Skin of body (tissue), 2 donors: ENCODE measurements around the gene FOXK1. TPM values are rescaled to one million over a fixed set of nuclear protein-coding genes. Genes with fewer than 3 reads are reported as not detected.
"Not testable (repeated sequence)": the region's sequence is repeated elsewhere in the genome, so short reads cannot be mapped to it uniquely, and the experiment has no call there.

Experiments used
- DNase-seq: peaks from one replicate; lab custom pipeline; 2025; lab: John Stamatoyannopoulos, UW
- total RNA-seq: library from RNA; depleted of rRNA; stranded (reverse); fragments of >200 nt; gene quantifications from one replicate; pipeline ENCODE4 v1.2.3, GENCODE V29; 2014

Gene FOXK1
- total RNA-seq, 1 donor from 2014 or later, result 17.2 TPM

DNA sequence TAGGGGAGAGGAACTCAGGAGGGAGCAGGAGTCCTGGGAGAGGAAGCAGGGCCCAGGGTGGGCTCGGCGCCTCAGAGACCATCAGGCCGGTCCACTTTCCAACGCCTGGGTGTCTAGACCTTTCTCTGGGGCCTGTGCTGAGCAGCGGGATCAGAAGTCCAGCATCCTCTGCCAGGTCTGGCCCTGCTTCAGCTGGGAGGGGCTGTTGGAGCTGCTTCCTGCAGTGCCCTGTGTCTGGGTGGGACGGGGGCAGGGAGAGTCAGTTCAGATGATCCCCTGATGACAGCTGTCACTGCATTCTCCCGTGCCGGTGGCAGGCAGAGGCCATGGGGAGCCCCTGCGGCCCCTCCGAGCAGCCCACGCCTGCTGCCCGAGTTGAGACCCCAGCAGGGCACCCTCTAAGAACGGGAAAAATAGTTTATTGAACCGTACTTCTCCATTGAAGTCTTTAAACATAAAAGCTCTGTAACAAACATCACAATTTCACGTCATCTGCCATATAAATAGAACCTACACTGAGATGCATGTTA lies 116.7 kb downstream of the FOXK1 start:
- DNase-seq, result no peak

DNA sequence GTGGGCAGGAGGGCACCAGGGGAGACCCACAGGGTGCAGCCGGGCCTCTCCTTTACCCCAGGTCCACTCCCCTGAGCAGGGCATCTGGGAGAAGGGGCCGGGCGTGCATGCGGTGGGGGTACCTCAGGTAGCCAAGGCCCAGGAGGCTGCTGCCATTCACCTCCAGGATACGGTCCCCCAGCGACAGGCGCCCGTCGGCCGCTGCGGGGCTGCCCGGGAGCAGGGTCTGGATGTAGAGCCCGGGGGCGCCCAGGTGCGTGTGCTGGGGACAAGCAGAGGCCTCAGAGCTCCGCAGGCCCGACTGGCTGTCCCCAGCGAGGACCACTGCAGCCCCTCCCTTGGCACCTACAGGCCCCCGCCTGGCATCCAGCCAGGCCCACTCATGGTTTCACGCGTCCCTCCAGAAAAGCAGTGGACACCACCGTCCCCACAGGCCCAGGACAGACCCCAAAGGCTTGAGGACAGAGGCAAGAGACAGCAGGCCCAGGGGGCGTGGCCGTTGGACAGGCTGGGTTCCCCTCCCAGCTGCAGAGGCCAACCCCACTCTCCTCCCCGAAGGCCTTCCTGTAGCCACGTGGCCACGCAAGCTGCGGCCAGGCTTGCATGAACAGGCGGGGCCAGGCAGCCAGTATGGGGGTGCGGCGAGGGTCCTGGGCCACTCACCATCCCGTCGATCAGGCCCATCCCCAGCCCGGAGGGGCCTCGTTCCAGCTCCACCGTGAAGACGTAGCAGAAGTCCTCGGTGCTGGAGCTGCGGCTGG lies 117.6 kb downstream of the FOXK1 start:
- no peak for DNase-seq

DNA sequence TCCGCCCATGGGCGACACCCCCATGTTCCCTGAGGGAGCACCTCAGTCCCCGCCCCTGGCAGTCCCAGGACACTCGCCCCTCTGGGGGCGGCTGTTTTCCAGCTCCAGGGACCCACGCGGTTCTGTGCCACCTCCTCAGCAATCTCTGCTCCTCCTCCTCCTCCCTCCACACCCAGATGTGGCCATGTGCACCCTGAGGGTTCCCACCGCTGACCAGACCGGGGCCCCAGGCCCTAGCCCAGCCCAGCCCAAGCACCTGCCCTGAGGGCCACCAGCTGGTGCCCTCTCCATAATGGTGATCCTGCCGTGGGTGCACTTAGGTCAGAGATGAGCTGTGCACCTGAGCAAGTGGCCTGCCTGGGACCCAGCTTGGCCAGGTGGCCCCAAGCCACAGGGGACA lies 118.4 kb downstream of the FOXK1 start:
- no peak for DNase-seq

DNA sequence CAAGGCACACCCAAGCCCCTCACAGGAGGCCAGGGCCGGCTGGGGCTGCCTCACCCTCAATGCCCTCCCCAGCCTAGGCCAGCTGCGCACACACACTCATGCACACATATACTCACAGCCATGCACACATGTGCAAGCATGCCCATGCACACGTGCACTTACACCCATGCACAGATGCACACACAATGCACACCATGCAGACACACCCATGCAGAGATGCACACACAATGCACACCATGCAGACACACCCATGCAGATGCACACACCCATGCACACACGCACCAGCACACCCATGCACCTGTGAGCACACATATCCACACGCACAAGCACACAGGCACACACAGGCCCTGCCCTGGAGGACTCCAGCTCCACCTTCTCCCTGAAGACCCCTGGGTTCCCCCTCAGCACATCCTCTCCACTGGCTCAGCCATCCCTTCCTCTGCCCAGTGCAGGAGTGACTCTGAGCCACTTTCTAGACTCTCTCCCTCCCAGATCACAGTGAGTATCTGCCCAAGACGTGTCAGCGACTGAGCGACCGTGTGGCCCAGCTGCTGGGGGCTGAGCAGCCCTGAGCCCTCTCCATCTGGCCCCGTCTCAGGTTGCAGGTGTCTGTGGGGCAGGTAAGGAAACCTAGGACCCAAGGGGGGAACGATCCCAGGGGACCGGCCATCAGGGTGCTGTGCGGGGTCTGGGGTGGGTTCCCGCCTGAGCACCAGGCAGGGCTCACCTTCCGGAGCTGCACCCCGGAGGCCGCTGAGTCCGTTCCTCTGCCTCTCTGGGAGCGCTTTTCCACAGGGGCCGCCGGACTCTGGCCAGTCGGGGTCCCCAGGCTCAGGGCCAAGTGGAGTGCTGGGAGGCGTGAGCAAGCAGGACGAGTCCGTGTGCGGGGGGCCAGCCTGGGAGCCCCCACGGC lies 119.1 kb downstream of the FOXK1 start:
- DNase-seq, result no peak

DNA sequence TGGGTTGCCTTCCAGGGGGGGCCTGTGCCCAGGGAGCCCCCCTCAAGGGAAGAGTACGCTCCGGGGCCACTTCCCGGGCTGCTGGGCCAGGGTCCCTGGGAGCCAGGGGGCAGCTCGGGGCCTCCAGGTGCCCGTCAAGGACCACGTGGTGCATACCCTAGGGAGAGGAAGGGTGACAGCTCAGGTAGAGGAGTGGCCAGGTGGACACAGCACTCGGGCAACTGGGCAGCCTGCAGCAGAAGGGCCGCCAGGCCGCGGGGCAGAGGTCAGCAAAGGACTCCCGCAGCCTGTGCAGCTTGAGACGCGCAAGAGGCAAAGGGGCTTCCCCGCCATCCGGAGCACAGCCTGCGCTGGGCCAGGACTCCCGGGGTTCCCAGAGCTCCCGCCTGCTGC lies 119.7 kb downstream of the FOXK1 start:
- DNase-seq, result no peak

DNA sequence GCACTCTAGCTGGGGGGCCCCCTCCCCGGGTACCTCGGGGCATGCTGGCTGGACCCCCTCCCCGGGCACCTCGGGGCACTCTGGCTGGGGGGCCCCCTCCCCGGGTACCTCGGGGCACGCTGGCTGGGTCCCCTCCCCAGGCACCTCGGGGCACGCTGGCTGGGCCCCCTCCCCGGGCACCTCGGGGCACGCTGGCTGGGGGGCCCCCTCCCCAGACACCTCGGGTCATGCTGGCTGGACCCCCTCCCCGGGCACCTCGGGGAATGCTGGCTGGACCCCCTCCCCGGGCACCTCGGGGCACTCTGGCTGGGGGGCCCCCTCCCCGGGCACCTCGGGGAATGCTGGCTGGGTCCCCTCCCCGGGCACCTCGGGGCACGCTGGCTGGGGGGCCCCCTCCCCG lies 120.5 kb downstream of the FOXK1 start:
- not testable (repeated sequence) for DNase-seq

DNA sequence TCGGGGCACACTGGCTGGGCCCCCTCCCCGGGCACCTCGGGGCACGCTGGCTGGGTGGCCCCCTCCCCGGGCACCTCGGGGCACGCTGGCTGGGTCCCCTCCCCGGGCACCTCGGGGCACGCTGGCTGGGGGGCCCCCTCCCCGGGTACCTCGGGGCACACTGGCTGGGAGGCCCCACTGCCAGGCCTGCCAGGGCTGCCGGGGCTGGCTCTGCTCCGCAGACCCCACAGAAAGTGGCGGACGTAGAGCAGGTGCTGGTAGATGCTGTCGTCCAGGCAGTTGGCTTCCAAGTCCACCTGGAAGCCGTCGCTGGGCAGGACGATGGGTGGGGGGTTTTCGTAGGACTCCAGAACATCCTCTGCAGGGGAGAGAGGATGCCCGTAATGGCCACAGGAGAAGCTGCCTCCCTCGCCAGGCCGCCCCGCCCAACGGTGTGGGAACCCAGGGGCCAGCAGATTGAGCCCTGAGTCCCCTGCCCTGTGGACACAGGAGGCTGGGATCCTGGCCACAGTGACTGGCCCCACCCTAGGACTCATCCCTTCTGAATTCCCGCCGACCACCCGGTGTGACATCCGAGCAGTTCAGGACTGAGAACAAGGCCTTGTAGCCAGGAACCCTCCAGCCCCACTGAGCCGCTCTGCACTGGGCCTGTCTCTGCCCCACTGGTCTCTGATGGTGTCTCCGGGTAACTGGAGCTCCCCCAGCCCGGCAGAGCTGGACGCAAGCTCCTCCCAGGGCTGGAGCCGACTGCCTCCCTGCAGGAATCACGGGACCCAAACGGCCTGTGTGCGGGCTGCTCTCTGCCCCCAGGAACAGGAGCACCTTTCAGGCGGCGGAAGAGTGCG lies 121.5 kb downstream of the FOXK1 start:
- no peak for DNase-seq

DNA sequence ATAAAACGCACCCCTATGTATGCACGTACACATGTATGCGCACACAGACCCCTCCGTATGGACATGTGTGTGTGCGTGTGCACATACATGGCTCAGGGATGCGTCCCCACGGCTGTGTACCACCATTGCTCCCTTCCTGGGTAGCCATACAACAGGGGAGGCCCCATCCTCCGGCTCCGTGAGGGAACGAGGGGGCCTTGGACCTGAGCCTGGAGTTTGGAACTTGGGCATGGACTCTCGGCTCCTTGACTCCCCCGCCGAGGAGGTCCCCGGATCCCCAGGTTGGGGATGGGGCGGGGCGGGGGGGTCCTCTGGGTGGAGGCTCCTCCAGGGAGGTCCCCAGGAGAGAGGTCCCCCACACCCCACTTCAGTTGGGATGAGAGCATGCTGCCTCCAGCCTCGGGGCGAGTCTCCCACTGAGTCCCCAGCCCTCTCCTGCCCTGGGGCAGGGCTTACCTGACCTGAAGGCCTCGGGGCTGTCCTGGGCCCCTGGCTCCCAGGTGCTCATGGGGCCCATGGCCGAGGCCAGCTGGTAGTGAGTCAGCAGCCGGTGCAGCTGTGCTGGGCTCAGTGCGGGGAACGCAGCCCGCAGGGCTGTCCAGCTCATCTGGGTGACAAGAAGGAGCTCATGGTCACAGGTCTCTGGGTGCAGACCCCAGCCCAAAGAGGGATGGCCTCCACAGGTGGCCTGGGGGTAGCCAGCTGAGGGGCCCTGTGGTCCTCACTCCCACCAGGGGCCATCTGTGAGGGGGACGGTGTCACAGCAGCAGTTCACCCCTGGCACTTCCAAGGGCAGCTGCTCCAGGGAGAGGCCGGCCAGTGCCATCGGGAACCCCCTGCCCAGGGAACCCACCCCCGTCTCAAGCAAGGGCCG lies 123.3 kb downstream of the FOXK1 start:
- DNase-seq, result no peak

DNA sequence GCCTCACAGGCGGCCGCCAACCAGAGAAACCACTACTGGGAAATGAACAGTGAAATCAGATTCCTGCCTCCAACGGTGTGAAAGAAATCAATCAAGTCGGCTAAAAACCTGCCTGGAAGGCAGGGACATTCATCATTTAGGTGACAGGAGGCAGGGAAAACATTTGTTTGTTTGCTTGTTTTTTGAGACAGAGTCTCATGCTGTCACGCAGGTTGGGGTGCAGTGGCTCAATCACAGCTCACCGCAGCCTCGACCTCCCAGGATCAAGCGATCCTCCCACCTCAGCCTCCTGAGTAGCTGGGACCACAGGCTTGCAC lies 123.8 kb downstream of the FOXK1 start:
- DNase-seq, result no peak

DNA sequence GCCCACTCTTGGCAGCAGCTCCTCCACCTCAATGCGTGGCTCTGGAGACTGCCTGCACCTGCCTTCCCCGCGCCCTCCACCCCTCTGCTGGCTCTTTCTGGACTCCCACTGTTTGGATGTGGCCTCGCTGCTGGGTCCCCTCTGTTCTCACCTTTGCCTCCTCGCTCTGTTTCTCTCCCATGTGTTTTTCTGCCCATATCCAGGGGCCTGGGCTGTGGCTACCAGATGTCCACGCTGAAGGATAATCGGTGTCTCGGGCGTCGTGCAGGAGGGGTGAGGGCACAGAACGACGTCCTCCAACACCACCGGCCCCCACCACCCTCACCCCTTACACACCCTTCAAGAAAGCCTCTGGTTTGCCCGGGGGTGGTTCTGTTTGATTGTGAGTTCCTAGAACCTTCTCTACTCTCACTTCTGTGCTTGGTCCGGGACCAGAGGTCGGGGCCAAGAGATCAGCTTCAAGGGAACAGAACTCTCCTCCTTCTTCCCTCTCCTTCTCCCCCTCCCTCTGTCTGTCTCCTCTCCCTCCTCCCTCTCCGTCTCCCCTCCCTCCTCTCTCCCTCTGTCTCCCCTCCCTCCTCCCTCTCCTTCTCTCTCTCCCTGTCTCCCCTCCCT lies 125.0 kb downstream of the FOXK1 start:
- DNase-seq, result no peak

DNA sequence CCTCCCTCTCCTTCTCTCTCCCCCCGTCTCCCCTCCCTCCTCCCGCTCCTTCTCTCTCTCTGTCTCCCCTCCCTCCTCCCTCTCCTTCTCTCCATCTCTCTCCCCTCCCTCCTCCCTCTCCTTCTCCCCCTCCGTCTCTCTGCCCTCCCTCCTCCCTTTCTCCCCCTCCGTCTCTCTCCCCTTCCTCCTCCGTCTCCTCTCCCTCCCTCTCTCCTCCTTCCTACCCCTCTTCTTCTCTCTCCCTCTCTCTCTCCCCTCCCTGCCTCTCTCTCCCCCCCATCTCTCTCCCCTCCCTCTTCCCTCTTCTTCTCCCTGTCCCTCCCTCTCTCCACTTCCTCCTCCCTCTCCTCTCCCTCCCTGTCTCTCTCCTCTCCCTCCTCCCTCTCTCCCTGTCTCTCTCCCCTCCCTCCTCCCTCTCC lies 125.5 kb downstream of the FOXK1 start:
- DNase-seq, result no peak

DNA sequence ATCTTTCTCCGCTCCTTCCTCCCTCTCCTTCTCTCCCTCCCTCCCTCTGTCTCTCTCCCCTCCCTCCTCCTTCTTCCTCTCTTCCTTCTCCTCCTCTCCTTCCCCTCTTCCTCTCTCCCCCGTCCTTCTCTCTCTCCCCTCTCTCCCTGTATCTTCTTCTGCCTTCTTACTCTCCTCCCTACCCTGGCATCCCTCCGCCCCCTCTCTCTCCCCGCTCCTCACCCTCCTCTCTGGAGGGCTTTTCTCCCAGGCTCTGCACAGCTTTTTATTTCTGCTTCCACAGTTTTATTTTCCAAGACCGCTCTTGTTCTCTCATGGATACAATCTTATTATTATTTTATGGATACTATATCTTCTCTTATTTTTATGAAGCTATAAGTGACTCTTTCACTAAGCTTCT lies 125.9 kb downstream of the FOXK1 start:
- DNase-seq, result no peak

DNA sequence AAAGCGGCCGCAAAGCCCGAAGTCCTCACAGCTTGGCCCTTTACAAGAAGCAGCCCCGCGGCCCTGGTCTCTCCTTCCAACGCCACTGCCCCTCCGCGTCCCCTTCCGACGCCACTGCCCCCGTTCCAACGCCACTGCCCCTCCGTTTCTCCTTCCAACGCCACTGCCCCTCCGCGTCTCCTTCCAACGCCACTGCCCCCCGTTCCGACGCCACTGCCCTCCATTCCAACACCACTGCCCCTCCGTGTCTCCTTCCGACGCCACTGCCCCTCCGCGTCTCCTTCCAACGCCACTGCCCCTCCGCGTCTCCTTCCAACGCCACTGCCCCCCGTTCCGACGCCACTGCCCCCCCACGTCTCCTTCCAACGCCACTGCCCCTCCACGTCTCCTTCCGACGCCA lies 126.5 kb downstream of the FOXK1 start:
- DNase-seq, result no peak

DNA sequence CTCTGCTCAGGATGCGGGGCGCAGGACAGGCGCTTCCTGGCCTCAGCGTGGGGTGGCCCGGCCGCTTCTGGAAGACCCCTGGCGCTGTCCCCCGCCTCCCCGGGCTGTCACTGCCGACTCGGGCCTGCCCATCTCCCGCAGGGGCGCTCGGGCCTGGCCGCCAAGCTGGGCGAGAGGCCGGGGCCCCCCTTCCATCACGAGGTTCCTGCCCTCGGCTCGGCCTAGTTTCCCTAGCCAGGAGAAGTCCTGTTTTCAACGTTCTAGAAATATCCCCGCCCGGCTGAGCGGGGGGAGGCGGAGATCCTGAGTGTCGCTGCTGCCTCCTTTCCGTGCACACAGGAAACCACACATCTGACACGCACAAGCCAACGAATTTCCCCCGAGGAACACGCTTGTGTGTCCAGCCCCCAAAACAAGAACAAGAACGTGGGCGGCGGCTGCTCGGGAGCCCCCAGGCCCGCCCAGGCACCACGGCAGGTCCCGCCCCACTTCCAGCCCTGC lies 127.0 kb downstream of the FOXK1 start:
- no peak for DNase-seq

DNA sequence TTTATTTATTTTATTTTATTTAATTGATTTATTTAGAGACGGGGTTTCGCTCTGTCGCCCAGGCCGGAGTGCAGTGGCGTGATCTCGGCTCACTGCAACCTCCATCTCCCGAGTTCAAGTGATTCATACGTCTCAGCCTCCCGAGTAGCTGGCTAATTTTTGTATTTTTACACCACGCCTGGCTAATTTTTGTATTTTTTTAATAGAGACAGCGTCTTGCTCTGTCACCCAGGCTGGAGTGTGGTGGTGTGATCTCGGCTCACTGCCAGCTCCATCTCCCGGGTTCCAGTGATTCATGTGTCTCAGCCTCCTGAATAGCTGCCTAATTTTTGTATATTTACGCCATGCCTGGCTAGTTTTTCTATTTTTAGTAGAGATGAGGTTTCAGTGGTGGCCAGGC lies 127.6 kb downstream of the FOXK1 start:
- no peak for DNase-seq

DNA sequence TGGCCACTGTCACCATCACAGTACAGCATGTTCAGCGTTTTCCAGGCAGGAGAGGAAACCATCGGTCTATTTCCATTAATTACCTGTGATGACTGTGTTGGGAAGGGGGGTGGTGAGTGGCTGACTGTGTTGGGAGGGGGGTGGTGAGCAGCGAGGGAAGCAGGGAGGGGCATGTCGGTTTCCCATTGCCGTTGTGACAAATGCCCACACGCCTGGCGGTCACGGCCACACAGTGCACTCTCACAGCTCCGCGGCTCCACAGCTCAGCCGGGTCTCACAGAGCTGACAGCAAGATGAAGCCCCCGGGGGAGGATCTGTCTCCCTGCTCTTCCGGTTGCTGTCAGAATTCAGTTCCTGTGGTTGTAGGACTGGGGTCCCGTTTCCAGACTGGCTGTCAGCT lies 132.3 kb downstream of the FOXK1 start:
- DNase-seq, result no peak

DNA sequence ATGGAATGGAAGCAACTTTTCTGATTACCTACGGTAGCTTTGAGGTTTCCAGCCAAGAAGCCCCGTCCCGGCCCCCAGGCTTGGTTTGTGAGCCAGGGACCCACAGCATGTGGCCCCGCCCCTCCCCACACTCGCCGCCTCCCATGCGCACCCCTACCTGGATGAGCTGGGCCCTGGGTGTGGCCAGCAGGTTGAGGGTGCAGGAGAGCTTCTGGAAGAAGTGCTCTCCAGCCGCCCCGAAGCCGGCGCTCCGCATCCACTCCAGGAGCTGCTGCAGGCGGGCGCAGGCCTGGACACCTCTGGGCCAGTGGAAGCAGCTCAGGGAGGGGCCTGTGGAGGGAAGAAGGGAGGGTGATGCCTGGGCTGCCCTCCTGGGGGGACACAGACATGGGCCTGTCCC lies 133.0 kb downstream of the FOXK1 start:
- no peak for DNase-seq

DNA sequence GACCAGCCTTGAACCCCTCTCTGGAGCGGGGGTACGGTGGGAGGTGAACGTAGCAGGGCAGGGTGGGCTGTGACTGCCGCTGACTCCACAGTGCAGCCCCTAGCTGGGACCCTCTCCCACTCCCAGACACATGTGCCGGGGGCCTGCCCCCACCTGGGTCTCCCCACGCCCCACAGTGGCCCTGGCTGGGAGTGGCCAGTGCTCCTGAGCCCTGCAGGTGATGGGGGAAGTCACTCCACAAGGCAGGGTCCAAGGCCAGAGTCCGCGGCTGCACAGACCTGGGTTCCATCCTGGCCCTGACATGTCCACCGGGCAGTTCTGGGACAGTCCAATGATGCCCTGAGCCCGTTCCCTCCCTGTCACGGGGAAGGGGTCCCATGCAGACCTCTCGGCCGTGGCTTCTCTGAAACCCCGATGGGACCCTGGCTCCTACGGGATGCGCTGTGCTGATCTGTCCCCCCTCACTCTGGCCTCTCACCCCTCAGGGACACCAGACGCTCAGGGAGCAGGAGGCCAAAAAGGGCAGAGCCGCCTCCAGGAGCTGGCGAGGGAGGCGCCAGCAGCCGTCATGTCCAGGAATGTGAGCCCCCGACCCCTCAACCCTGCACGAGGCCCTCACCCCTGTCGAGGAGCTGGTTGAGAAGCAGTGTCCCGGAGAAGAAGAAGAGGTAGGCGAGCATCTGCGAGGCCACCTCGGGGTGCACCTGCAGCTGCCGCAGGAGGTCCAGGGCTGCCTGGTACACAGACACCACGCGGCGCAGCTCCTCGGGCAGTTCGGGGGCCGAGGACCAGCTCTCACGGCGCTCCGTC lies 133.7 kb downstream of the FOXK1 start:
- no peak for DNase-seq

DNA sequence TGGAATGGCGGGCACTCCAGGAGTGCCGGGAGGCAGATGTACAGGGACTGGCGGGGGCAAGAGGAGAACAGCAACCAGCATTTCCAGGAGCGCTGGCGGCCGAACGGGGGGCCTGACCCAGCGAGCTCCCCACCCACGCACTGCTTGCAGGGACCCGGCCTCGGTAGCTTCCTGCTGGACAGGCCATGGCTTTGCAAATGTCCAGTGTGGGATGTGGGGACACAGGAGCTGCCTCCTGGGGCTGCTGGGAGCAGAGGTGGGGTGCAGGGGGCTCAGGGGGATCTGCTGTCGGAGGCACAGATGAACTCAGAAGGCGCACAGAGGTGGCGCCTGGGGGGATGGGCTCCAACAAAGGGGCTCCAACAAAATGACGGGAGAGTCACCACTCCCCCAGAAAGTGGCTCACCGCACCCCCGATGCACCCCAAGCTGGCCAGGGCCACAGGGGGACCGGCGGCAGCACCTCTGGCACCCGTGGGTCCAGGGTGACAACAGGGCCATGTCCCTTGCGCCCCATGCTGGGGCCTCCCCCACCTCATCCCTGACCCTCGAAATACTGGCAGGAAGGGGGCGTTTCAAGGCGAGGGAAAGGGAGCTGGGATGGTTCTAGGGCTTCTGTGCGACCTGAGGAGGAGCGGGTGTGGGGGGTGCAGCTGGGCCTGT lies 134.5 kb downstream of the FOXK1 start:
- no peak for DNase-seq
